ENCODE data around the gene HPSE2. TPM values are rescaled to one million over a fixed set of nuclear protein-coding genes. Genes with fewer than 3 reads are reported as not detected.

Gene HPSE2
- total and polyA plus RNA-seq, 2 experiments from 2014 or later = 0.10 to 0.24 TPM

DNA sequence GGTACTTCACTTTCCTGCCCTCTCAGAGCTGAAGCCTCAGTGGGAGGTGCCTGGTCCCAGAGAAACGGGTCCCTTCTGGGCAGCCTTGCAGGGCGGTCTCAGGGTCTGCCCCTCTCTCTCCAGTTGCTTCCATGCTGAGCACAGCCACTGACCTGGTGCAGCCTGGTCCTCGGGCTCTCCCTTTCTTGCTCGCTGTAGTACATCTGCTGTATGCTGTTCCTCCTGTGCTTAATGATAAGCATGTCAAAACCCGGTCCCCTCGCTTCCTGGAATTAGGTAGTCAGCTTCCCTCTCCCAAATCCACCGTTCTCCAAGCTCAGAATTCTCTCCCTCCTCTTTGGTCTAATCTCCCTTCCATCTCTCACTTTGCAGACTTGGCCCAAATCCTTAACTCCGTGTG, 777.9 kb downstream of the HPSE2 start (continued):
- TF ChIP-seq ZNF462 (CRISPR knock-in tag; IDR thresholded peaks at IDR 0.05) (no peak), ZNF331 (CRISPR knock-in tag; IDR thresholded peaks at IDR 0.05; ENCODE audit: low read depth) (no peak), STAT1 (IDR thresholded peaks at IDR 0.05; ENCODE audit: unreplicated experiment) (no peak), EZH2 (IDR thresholded peaks at IDR 0.05; ENCODE audit: low read depth, unreplicated experiment) (no peak), CTCF (conservative IDR thresholded peaks at IDR 0.05; ENCODE audit: low read depth in 2 of 2) (no peak), ETS1 (IDR thresholded peaks at IDR 0.05) (no peak)
- TF ChIP-seq, protein P1, sequence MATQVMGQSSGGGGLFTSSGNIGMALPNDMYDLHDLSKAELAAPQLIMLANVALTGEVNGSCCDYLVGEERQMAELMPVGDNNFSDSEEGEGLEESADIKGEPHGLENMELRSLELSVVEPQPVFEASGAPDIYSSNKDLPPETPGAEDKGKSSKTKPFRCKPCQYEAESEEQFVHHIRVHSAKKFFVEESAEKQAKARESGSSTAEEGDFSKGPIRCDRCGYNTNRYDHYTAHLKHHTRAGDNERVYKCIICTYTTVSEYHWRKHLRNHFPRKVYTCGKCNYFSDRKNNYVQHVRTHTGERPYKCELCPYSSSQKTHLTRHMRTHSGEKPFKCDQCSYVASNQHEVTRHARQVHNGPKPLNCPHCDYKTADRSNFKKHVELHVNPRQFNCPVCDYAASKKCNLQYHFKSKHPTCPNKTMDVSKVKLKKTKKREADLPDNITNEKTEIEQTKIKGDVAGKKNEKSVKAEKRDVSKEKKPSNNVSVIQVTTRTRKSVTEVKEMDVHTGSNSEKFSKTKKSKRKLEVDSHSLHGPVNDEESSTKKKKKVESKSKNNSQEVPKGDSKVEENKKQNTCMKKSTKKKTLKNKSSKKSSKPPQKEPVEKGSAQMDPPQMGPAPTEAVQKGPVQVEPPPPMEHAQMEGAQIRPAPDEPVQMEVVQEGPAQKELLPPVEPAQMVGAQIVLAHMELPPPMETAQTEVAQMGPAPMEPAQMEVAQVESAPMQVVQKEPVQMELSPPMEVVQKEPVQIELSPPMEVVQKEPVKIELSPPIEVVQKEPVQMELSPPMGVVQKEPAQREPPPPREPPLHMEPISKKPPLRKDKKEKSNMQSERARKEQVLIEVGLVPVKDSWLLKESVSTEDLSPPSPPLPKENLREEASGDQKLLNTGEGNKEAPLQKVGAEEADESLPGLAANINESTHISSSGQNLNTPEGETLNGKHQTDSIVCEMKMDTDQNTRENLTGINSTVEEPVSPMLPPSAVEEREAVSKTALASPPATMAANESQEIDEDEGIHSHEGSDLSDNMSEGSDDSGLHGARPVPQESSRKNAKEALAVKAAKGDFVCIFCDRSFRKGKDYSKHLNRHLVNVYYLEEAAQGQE (IDR thresholded peaks at IDR 0.05; ENCODE audit: unreplicated experiment) = no peak

Measured in GM23338 (cell line).